Upper lobe of left lung (tissue), 4 donors: Measurements from ENCODE around the gene MICAL3.

ENCODE experiments used
- CTCF ChIP-seq, 6 experiments: fragments of 450-650 bp in 4 of 6; fragments of 200-600 bp in 2 of 6; sonication (generic) in 2 of 6; IDR thresholded peaks; one replicate each; pipeline ENCODE4 v1.5.1; 2016 to 2019; ENCODE audit warnings: antibody characterized with exemption in 6 of 6
- POLR2A ChIP-seq, 4 donors: fragments of 450-650 bp; IDR thresholded peaks; one replicate each; pipeline ENCODE4 v1.5.1; 2016 to 2017; ENCODE audit warnings: antibody characterized with exemption in 4 of 4, mild to moderate bottlenecking in 2 of 4

GRCh38 chr22:17994424-17995108, 29.8 kb downstream of the MICAL3 start:
- TF ChIP-seq CTCF (IDR thresholded peaks at IDR 0.05) (no peak), POLR2A (IDR thresholded peaks at IDR 0.05) (no peak)
